Esophagus squamous epithelium (tissue), 4 donors: ENCODE results near the gene HPSE2.

Experiments used
- POLR2A ChIP-seq, 4 donors: fragments of 450-650 bp; IDR thresholded peaks; one replicate each; pipeline ENCODE4 v1.6.1; 2017; ENCODE audit warnings: antibody characterized with exemption in 4 of 4, mild to moderate bottlenecking in 4 of 4, moderate library complexity in 3 of 4
- TF ChIP-seq, protein P1 (sequence below), 6 experiments: fragments of 450-650 bp in 4 of 6; fragments of 200-600 bp in 2 of 6; sonication (generic) in 2 of 6; IDR thresholded peaks; one replicate each; pipeline ENCODE4 v1.5.1; 2016 to 2019; ENCODE audit warnings: antibody characterized with exemption in 6 of 6, mild to moderate bottlenecking in 4 of 6, moderate library complexity in 4 of 6

DNA sequence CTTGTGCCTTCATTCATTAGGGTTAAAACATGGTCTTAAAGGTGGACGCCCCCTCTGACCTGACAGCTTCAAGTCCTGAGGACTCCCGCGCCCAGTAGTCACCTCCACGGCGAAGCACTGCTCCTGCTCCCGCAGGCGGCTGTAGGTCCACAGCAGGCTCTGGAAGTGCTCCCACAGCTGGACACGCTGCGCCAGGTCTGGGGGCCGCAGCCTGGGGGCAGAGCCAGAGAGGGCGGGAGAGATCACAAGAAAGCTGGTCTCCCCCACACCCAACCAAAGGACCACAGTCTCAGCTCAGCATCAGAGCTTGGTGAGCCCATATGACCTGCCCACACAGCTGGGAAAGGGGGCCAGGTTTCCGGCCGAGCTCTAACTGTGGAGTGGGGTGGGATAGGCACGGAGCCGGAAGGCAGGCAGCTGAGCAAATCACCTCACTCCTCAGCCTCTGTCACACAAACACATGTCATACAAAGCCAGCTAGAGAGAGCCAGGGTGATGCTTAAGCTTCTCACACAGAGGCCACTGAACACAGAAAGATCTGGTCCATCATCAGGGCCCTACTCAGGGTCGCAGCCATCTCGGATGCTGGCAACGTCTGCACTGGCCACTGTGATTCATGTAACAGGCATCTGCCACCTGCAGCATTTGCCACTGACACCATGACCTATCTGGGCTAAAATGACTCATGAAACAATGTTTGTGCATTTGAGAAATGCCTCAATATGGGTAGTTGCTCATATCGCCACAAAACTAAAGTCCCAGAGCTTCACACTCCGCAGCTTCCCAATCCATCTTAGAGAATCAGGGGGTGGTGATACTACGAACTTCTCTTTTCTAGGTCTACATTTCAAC lies 801.5 kb downstream of the HPSE2 start:
- TF ChIP-seq, protein P1, sequence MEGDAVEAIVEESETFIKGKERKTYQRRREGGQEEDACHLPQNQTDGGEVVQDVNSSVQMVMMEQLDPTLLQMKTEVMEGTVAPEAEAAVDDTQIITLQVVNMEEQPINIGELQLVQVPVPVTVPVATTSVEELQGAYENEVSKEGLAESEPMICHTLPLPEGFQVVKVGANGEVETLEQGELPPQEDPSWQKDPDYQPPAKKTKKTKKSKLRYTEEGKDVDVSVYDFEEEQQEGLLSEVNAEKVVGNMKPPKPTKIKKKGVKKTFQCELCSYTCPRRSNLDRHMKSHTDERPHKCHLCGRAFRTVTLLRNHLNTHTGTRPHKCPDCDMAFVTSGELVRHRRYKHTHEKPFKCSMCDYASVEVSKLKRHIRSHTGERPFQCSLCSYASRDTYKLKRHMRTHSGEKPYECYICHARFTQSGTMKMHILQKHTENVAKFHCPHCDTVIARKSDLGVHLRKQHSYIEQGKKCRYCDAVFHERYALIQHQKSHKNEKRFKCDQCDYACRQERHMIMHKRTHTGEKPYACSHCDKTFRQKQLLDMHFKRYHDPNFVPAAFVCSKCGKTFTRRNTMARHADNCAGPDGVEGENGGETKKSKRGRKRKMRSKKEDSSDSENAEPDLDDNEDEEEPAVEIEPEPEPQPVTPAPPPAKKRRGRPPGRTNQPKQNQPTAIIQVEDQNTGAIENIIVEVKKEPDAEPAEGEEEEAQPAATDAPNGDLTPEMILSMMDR (IDR thresholded peaks at IDR 0.05), result no peak
- TF ChIP-seq POLR2A (IDR thresholded peaks at IDR 0.05), result no peak
